ENCODE data around the gene ZSCAN31.
"Not testable (repeated sequence)": the region's sequence is repeated elsewhere in the genome, so short reads cannot be mapped to it uniquely, and the experiment has no call there.

The ZSCAN31 gene

DNA sequence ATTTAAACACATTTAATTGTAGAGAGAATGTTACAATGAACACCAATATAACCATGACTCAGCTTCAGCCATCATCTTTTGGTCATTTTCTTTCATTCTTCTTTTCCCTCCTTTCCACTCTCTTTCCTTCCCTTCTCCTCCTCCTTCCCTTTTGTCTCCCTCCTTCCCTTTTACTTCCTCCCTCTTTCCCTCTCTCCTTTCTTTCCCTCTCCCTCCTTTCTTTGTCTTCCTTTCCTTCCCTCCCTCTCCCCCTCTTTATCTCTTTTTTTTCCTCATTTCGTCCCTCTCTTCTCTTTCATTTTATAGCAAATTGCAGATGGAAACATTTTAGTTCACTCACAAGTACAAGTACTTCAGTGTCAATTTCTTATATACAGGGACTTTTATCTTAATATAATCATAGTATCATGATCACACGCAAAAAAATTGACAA is 15.6 kb upstream of the ZSCAN31 start:
- DNase-seq, result no peak

DNA sequence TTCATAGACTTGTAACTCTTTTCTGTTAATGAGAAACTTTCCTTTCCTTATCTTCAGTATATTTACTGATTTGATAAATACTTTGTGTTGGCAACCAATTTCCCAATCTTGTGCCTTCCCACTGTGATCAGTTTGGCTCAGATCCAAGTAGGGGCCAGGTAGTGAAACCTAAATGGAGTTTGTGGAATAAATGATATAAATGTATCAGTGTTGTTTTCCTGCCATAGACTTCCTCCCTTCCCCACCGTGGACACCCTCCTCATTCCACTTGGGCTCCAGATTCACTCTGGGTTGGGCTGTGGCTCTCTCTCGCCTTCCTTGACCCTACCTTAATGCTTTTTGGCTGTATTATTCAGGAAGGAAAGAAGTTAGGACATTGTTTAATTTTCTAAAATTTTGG is 15.1 kb upstream of the ZSCAN31 start:
- DNase-seq, result no peak

- peak; percentile 56 for DNase-seq
These were observed 14.2 kb upstream of the ZSCAN31 start, which contains the start of gene ZKSCAN3 for GRCh38 chr6:28349892-28350737. Gene ZKSCAN3 (plus strand): TSS chr6:28349947. CDS start chr6:28359587, 9,640 bp downstream.

DNA sequence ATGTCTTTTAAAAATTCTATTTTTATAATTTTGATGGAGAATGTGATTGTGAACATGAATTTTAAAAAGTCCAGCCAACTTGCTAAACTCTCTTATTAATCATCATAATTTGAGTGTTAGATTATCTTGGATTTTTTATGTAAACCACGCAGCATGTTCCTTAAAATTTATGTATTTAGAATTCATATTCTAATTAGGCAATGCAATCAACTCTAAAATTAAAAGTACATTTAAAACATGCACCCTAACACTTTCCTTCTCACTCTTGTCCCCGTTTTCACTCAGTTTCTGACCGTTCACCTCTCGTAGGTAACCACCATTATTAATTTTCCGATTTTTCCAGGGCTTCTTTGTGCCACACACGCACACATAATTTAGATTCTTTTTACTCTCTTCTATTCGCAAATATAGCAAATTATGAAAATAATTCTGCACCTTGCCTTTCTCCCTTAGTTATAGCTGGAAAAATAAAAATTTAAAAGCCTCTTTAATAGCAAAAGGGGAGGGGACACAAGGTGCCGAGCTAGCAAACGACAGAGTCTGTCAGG is 13.5 kb upstream of the ZSCAN31 start:
- no peak for DNase-seq

DNA sequence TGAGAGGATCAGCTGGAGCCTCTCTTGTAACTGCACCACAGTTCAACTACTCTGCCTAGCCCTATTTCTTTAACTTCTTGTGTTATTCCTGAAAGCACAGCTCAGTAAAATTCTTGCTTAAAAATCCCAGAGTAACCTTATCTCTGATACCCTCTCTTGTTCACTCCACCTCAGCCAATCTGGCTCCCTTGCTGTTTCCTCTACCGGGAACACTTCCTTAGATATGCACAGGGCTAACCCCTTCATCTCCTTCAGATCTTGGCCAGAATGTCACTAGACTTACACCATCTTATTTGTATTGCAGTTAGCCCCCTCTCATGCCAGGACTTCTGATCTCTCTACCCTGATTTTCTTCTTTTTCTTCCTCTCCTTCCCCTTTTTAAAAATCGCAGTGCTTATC is 11.2 kb upstream of the ZSCAN31 start:
- no peak for DNase-seq

DNA sequence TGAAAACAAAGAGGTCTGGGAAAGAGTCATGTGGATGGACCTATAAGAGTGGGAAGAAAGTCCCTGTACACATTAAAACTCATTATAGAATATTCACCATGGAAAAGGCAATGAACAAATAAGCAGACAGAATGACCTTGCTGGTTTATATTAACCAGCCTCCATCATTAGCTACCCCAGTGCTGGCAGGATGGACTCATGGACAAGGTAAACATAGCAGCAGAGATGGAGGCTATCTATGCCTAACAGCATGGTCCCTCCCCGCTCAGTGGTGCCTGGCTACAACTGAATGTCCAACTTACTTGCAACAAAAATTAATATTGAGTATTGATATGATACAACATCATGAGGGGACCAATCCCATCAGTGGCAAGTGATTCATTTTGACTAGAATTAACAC is 9.3 kb upstream of the ZSCAN31 start:
- DNase-seq, result no peak

DNA sequence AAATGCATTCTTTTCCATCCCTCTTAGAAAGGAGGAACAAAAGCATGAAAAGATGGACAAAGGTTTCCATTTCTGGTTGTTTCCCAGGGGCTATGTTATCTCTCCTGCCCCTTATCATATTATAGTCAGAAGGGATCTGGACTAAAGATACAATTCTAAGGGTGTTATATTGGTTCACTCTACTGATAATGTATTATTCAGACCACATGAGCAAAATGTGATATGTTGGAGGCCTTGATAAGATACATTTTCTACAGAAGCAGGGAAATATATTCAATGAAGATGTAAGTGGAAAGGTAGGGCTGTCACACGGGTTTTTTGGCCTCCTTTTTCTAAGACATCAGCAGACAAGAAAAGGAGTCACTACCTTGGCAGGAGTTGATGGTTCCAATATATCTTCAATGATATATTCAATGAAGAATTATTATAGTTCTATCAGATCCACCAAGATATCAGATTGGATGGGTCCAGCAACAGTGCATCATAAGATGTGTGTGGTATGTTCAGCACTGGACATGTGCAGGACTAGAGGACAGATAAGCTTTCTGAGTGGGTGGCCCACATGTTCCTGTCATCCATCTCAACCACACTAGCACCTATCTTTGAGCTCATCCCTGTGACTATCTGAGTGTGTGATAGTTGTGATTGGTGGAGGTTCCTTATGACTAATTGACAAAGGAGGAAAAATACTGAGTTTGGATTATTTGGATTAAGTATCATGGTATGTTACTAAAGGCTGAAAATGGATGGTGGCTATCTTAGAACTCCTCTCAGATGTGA is 8.1 kb upstream of the ZSCAN31 start:
- DNase-seq, result no peak

DNA sequence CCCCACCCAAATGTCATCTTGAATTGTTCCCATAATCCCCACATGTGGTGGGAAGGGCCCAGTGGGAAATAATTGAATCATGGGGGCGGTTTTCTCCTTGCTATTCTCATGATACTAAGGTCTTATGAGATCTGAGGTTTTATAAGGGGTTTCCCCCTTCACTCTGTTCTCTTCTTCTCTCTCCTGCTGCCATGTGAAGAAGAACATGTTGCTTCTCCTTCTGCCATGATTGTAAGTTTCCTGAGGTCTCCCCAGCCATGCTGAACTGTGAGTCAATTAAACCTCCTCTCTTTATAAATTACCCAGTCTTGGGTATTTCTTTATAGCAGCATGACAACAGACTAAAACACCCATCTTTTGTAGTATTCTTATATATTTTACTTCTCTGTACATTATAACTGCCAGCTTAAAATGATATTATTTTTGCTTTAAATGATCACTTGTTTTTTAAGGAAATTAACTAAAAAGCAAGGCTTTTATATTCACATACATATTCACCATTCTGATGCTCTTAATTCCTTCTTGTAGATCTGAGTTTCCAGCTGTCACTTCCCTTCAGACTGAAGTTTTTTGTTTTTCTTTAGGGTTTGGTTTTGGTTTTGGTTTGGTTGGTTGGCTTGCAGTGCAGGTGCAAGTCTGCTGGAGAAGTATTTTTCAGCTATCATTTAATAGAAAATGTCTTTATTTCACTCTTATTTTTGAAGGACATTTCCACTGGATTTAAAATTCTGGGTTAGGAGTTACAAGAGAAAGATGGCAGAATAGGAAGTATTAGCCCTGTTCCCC is 4.6 kb upstream of the ZSCAN31 start:
- no peak for DNase-seq

GRCh38 chr6:28337121-28337520 is 1.2 kb upstream of the ZSCAN31 start:
- no peak for DNase-seq

DNA sequence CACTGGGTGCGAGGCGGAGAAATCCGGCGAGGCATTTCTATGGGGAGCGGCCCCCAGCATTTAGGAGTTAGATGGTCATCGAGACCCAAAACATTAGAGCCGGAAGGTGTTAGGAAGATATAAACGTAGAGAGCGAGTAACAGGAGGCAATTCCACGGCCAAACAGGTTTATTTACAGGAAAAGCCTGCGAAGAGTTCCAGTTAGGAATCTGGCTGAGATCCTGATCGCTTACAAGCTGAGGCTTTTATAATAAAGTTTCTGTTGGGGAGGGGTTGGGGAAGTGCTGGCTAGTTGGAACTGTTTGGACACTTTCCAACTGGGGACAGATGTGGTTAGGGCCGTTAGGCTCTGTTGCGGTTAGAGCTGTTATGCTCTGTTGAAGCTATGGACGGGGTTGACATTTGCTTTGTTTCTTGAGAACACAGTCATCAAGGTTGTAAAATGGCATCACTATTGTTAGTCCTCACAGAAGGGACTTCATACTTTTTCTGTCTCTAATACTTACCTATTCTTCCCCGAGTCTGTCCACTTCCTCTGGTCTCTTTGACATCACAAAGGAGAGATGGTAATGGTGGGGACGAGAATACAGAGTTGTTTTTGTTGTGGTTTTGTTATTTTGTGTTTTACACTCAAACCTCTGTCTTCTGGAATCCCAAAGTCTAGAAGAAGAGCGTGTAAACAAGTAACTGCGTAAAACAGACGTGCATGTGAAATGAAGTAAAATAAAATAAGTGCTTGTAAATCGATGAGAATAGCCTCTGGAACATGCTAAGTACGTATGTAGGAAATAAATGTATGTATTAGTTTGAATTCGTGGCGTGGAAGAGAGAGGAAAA is 554 bp upstream of the ZSCAN31 start:
- no peak for DNase-seq

DNA sequence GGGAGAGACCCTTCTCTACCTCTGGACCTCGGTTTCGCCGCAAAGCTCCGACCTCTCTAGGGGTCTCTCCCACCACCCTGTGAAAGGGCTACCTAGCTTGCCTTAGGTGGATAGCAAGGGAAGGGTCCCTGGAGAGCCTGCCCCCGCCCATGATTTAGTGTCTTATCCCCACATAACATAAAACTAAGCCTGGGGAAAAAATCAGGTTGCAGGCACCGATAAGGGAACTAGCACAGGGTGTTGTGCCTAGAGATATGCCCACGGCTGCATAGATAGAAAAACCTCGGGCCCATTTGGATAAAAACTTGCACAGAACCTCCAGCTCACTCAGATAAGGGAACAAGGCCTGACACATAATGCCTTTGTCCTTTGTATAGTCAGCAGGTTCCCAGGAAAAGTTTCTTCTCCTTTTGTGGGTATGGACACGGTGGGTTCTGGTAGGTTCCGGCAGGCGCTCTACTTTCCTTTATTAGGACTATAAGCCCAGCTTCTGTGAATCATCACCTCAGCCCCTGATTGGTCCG is 846 bp downstream of the ZSCAN31 start:
- no peak for DNase-seq

- DNase-seq, result no peak
These were observed 1.5 kb downstream of the ZSCAN31 start for GRCh38 chr6:28334286-28335039.

GRCh38 chr6:28333599-28334018 is 2.3 kb downstream of the ZSCAN31 start:
- no peak for DNase-seq

GRCh38 chr6:28333047-28333446 is 2.9 kb downstream of the ZSCAN31 start:
- DNase-seq, result no peak

DNA sequence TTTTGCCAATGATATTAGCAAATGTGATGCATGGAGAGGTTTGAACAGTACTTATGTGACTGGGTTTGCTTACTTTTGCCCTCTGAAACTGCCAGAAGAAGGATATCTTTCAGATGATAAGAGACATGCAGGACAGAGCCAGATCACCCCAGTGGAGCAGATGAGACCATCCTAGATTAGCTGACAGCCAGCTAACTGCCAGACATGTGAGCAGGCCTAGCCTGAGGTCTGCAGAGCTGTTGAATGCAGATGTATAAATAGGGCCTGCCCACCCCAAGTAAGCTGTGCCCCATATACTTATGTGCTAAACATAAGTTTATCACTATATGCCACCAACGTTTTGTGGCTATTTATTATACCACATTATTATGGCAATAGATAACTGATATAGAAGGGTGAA is 5.9 kb downstream of the ZSCAN31 start:
- DNase-seq, result no peak

GRCh38 chr6:28326371-28326948 is 9.5 kb downstream of the ZSCAN31 start:
- no peak for DNase-seq

GRCh38 chr6:28323813-28324424 is 12.0 kb downstream of the ZSCAN31 start:
- DNase-seq, result no peak

DNA sequence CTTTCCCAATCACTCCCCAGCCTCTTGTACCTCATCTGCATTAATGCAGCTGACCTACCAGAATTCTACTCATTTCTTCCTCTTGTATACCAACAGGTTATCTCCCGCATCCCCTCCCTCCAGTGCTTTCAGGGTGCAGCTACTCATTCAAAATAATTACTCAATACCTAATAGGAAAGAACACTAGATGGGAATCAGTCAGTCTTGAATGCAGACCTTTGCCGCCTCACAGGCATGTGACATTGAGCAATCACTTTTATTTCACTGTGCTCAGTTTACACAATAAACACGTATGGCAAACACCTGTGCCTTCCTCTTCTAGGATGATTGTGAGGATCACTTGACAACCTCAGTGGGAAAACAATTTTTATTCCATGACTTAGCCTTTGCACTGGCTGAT is 13.3 kb downstream of the ZSCAN31 start:
- no peak for DNase-seq

DNA sequence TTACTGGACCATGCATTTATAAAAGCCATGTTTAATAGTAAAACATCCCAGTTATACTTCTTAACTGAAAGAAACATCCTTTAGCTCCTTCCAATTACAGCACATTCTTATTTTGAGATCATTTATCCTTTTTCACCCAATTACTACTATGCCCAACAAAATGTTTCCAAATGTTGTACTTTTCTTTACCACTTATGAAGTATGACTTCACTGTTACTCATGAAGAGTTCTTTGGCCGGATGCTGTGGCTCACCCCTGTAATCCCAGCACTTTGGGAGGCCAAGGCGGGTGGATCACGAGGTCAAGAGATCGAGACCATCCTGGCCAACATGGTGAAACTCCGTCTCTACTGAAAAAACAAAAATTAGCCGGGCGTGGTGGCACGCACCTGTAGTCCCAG is 18.1 kb downstream of the ZSCAN31 start:
- DNase-seq, result not testable (repeated sequence)

DNA sequence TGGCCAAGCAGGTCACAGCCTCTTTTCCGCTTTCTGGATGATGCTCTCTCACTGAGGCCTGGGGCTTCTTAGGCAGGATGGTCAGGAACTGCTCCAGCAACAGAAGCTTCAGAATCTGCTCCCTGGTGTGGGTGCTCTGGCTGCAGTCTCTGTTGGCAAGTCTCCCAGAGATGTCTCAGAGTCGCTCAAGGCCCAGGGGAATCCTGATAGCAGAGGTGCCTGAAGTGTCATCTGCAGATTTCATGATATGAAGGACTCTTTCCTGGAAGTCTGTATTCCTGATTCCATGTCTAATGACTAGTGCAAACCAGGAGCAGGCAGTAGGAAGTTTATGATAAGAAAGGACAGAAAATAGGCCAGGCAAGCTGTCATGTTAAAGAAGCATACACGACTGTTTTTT is 20.3 kb downstream of the ZSCAN31 start:
- DNase-seq, result no peak
